Omental fat pad (tissue), 4 donors: ENCODE measurements around the gene RRM2. TPM values are rescaled to one million over a fixed set of nuclear protein-coding genes. Genes with fewer than 3 reads are reported as not detected.

ENCODE experiments used
- ATAC-seq: fragments of 150-250 bp; one replicate; pipeline ENCODE4 v1.9.1; 2016; ENCODE audit warnings: mild to moderate bottlenecking, moderate library complexity; ENCODE audit not compliant: low FRiP score
- DNase-seq: peaks from one replicate; pipeline ENCODE4 v3.0.0-alpha.2; 2019; ENCODE audit warnings: low spot score
- CTCF ChIP-seq, 3 donors: fragments of 450-650 bp; IDR thresholded peaks; one replicate each; pipeline ENCODE4 v1.5.1; 2016 to 2017; ENCODE audit warnings: antibody characterized with exemption in 3 of 3, mild to moderate bottlenecking in 3 of 3, moderate library complexity in 2 of 3
- total RNA-seq, 4 donors: library from RNA; depleted of rRNA; stranded (reverse); fragments of >200 nt; gene quantifications; one replicate each; pipeline ENCODE4 v1.1.0, GENCODE V29; 2016

RRM2 gene
- total RNA-seq, 4 donors from 2014 or later, result 0.46 to 9.8 (median 1.5) TPM

- ATAC-seq (no peak), DNase-seq (no peak)
- no peak for TF ChIP-seq CTCF (IDR thresholded peaks at IDR 0.05)
These were observed 28.9 kb downstream of the RRM2 start for GRCh38 chr2:10151462-10151861.

- TF ChIP-seq CTCF (IDR thresholded peaks at IDR 0.05), result no peak
- ATAC-seq (no peak), DNase-seq (no peak)
These were observed 34.8 kb downstream of the RRM2 start for GRCh38 chr2:10157293-10157692.

- DNase-seq (no peak), ATAC-seq (no peak)
- no peak for TF ChIP-seq CTCF (IDR thresholded peaks at IDR 0.05)
These were observed 36.1 kb downstream of the RRM2 start for GRCh38 chr2:10158681-10159080.

GRCh38 chr2:10159086-10159485, 36.5 kb downstream of the RRM2 start:
- ATAC-seq (no peak), DNase-seq (no peak)
- no peak for TF ChIP-seq CTCF (IDR thresholded peaks at IDR 0.05)

- no peak for ATAC-seq
- no peak for DNase-seq
- TF ChIP-seq CTCF (IDR thresholded peaks at IDR 0.05), result no peak
These were observed 37.1 kb downstream of the RRM2 start for GRCh38 chr2:10159581-10160131.

GRCh38 chr2:10160203-10160955, 37.8 kb downstream of the RRM2 start:
- TF ChIP-seq CTCF (IDR thresholded peaks at IDR 0.05), result no peak
- DNase-seq (no peak), ATAC-seq (no peak)
